OCI-LY3 (cell line): ENCODE measurements around the gene UNC13B.

Experiments
- EZH2phosphoT487 ChIP-seq: fragments of 200-600 bp; shearing (Covaris generic); IDR thresholded peaks from 2 replicates; pipeline ENCODE4 v1.6.1; 2018; ENCODE audit warnings: antibody characterized with exemption, mixed run types, low read depth
- TF ChIP-seq, protein P1 (sequence below): fragments of 200-600, 300-600 bp; sonication (generic); IDR thresholded peaks from 2 replicates; pipeline ENCODE4 v1.5.1; 2014; ENCODE audit warnings: antibody characterized with exemption, low read length, low read depth

DNA sequence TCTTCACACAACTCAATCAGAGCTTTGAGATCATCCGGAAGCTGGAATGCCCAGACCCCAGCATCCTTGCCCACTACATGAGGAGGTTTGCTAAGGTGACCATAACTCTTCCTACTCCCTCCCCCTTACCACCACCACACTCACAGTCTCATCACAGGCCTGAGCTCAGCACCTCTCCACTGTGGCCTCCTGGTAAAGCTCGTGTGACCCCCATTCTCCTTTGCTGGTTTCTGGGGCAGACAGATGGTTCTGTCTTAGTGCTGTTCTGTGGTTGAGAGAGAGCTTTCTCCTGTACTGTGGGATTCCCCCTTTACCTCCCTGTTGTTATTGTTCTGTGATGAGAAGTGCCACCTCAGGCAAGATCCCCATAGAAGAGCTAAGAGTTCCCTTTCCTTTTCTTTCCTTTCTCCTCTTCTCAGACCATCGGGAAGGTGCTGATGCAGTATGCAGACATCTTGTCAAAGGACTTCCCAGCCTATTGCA, 235.4 kb downstream of the UNC13B start:
- TF ChIP-seq EZH2phosphoT487, result no peak
- TF ChIP-seq, protein P1, sequence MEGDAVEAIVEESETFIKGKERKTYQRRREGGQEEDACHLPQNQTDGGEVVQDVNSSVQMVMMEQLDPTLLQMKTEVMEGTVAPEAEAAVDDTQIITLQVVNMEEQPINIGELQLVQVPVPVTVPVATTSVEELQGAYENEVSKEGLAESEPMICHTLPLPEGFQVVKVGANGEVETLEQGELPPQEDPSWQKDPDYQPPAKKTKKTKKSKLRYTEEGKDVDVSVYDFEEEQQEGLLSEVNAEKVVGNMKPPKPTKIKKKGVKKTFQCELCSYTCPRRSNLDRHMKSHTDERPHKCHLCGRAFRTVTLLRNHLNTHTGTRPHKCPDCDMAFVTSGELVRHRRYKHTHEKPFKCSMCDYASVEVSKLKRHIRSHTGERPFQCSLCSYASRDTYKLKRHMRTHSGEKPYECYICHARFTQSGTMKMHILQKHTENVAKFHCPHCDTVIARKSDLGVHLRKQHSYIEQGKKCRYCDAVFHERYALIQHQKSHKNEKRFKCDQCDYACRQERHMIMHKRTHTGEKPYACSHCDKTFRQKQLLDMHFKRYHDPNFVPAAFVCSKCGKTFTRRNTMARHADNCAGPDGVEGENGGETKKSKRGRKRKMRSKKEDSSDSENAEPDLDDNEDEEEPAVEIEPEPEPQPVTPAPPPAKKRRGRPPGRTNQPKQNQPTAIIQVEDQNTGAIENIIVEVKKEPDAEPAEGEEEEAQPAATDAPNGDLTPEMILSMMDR, result no peak
